HepG2 (cell line): ENCODE results near the gene SNX13. TPM values are rescaled to one million over a fixed set of nuclear protein-coding genes. Genes with fewer than 3 reads are reported as not detected.

ENCODE experiments used
- ATAC-seq: fragments of 200-7000 bp; cut with Tn5 transposase; 3 replicates; pipeline ENCODE4 v1.9.1; 2020; ENCODE audit warnings: mild to moderate bottlenecking, moderate library complexity
- BruUV-seq: library from RNA; stranded (reverse); fragments of 400-500 nt; replicated peaks from 2 replicates; lab custom pipeline; 2021; lab: Mats Ljungman, UMichigan
- CTCF ChIA-PET: fragments of 300-600 bp; formaldehyde crosslinking; extraction: SDS; loops from one replicate; lab custom pipeline; 2021; ENCODE audit warnings: low total read pairs, inconsistent platforms, low intra/inter-chr PET ratio; lab: Yijun Ruan, JAX
- POLR2A ChIA-PET: fragments of 350-600 bp; sonication (Branson Sonifier 250); formaldehyde crosslinking; loops from one replicate; lab custom pipeline; 2020; ENCODE audit warnings: antibody characterized with exemption, inconsistent platforms; lab: Yijun Ruan, JAX
- DNase-seq: peaks from one replicate; pipeline ENCODE4 v3.0.0-alpha.2; 2015; ENCODE audit warnings: low spot score
- FAIRE-seq: peaks from 3 replicates; lab custom pipeline; 2011; peaks lifted over from hg19 to GRCh38; lab: Jason Lieb, UNC
- H2AFZ ChIP-seq: one replicate; pipeline ENCODE4 v1.6.1; 2011; ENCODE audit warnings: low read length, inconsistent platforms
- H3K27ac ChIP-seq: fragments of 300-600 bp; 3 replicates; pipeline ENCODE4 v1.8.0; 2011; ENCODE audit warnings: mixed run types, mild to moderate bottlenecking, mixed read lengths, low read length, inconsistent platforms; ENCODE audit not compliant: insufficient read depth; ENCODE audit errors: extremely low read length
- H3K27me3 ChIP-seq, 2 experiments: fragments of 200-600 bp in 1 of 2; 2 replicates in 1 of 2; 3 replicates in 1 of 2; pipeline versions ENCODE4 v1.6.0 to v1.8.0; 2011; ENCODE audit warnings: low read length in 2 of 2, mild to moderate bottlenecking in 2 of 2, moderate library complexity in 2 of 2, inconsistent platforms in 1 of 2; ENCODE audit not compliant: insufficient read depth in 2 of 2, control insufficient read depth in 1 of 2
- H3K36me3 ChIP-seq, 2 experiments: fragments of 200-600 bp in 1 of 2; replicated peaks in 1 of 2; 2 replicates in 1 of 2; 3 replicates in 1 of 2; pipeline versions ENCODE4 v1.5.1 to v1.8.0; 2011; ENCODE audit warnings: low read length in 2 of 2, inconsistent platforms in 1 of 2; ENCODE audit not compliant: insufficient read depth in 2 of 2, control insufficient read depth in 1 of 2
- H3K4me1 ChIP-seq: 2 replicates; pipeline ENCODE4 v1.5.1; 2012; ENCODE audit warnings: low read length, inconsistent platforms; ENCODE audit not compliant: insufficient read depth
- H3K4me2 ChIP-seq: 2 replicates; pipeline ENCODE4 v1.6.0; 2011; ENCODE audit warnings: low read depth, low read length, inconsistent platforms
- H3K4me3 ChIP-seq, 3 experiments: fragments of 200-600 bp in 1 of 3; sonication (generic), shearing (Covaris generic) in 1 of 3; replicated peaks in 1 of 3; 2 replicates each; pipeline ENCODE4 v1.5.1; 2011 to 2016; ENCODE audit warnings: low read length in 3 of 3, inconsistent platforms in 2 of 3, low read depth in 2 of 3, mild to moderate bottlenecking in 2 of 3, control low read depth in 1 of 3, mixed read lengths in 1 of 3; ENCODE audit not compliant: insufficient read depth in 1 of 3
- H3K79me2 ChIP-seq: one replicate; pipeline ENCODE4 v1.6.1; 2011; ENCODE audit warnings: low read length, inconsistent platforms; ENCODE audit not compliant: insufficient read depth
- H3K9ac ChIP-seq: 2 replicates; pipeline ENCODE4 v1.6.0; 2011; ENCODE audit warnings: mild to moderate bottlenecking, low read depth, low read length, inconsistent platforms; ENCODE audit not compliant: insufficient read depth
- H3K9me3 ChIP-seq: 2 replicates; pipeline ENCODE4 v1.5.1; 2012; ENCODE audit warnings: mild to moderate bottlenecking, low read length
- H4K20me1 ChIP-seq: 2 replicates; pipeline ENCODE4 v1.6.0; 2011; ENCODE audit warnings: inconsistent platforms, mild to moderate bottlenecking, low read length, moderate library complexity; ENCODE audit not compliant: insufficient read depth
- KLF6 ChIP-seq: IDR thresholded peaks from 2 replicates; pipeline ENCODE4 v1.8.0; 2016; ENCODE audit warnings: missing biosample characterization, missing genetic modification reagents
- MEIS1 ChIP-seq: sonication (generic); formaldehyde crosslinking; IDR thresholded peaks from 2 replicates; pipeline ENCODE4 v1.9.0; 2021; ENCODE audit warnings: mild to moderate bottlenecking, missing genetic modification reagents, moderate library complexity, borderline replicate concordance
- MYC ChIP-seq: sonication (generic); formaldehyde crosslinking; IDR thresholded peaks from 2 replicates; pipeline ENCODE4 v1.9.0; 2021; ENCODE audit warnings: missing genetic modification reagents, borderline replicate concordance
- SETDB1 ChIP-seq: sonication (generic); formaldehyde crosslinking; IDR thresholded peaks from 2 replicates; pipeline ENCODE4 v1.5.1; 2020; ENCODE audit warnings: missing genetic modification reagents, mild to moderate bottlenecking, borderline replicate concordance
- SMAD3 ChIP-seq: sonication (generic); formaldehyde crosslinking; IDR thresholded peaks from 2 replicates; pipeline ENCODE4 v1.4.0; 2020; ENCODE audit warnings: missing genetic modification reagents
- SMAD9 ChIP-seq: sonication (generic); formaldehyde crosslinking; IDR thresholded peaks from 2 replicates; pipeline ENCODE4 v1.5.1; 2020; ENCODE audit warnings: mild to moderate bottlenecking, missing genetic modification reagents
- ZFP37 ChIP-seq: sonication (generic); formaldehyde crosslinking; IDR thresholded peaks from 2 replicates; pipeline ENCODE4 v1.4.0; 2020; ENCODE audit warnings: missing genetic modification reagents, borderline replicate concordance
- ZNF552 ChIP-seq: sonication (generic); formaldehyde crosslinking; IDR thresholded peaks from 2 replicates; pipeline ENCODE4 v1.9.0; 2022; ENCODE audit warnings: missing genetic modification reagents, mild to moderate bottlenecking, borderline replicate concordance
- WGBS: methylation state at CpG from one replicate; pipeline ENCODE4 v1.1.6; 2017; ENCODE audit warnings: low lambda C conversion rate; 5-methylcytosine and 5-hydroxymethylcytosine counted together
- in situ Hi-C: cut with HindIII; loops from 2 replicates; pipeline ENCODE4 v1.10.0; 2017; ENCODE audit warnings: low pct_unique_long_range_greater_than_20kb; ENCODE audit not compliant: extremely low pct_ligation_motif_present
- intact Hi-C: fragments of 100-400 bp; cut with micrococcal nuclease; formaldehyde crosslinking; loops from one replicate; pipeline ENCODE4 v1.10.0; 2022; ENCODE audit not compliant: unreplicated experiment
- polyA plus RNA-seq, 8 experiments: library from polyadenylated mRNA; depleted of rRNA in 3 of 8; stranded (reverse) in 7 of 8; unstranded in 1 of 8; fragments of >200 nt; fragmentation: Illumina TruSeq in 4 of 8; extraction: Trizol in 4 of 8; gene quantifications; 2 replicates each; pipeline versions ENCODE4 v1.2.1 to v1.2.3, GENCODE V29; 2011 to 2016; ENCODE audit warnings: low read depth in 4 of 8, missing spikeins in 1 of 8, mixed read lengths in 1 of 8; ENCODE audit not compliant: insufficient read depth in 1 of 8
- total RNA-seq, 5 experiments: library from RNA; depleted of rRNA; stranded (reverse); fragments of >200 nt; fragmentation: Illumina TruSeq; extraction: Trizol; gene quantifications; 2 replicates each; pipeline ENCODE4 v1.2.3, GENCODE V29; 2016; ENCODE audit warnings: low read depth in 1 of 5
- TF ChIP-seq, protein P1 (sequence below): sonication (generic); formaldehyde crosslinking; IDR thresholded peaks from 2 replicates; pipeline ENCODE4 v1.5.0; 2020; ENCODE audit warnings: missing genetic modification reagents
- TF ChIP-seq, protein P2 (sequence below): IDR thresholded peaks from 2 replicates; pipeline ENCODE4 v1.6.1; 2016; ENCODE audit warnings: mild to moderate bottlenecking, missing biosample characterization, missing genetic modification reagents

The SNX13 gene
- total and polyA plus RNA-seq, 2 of the 13 experiments (the other 11 are each of a cell fraction or from before 2014, with no cell fraction given): 14.3 to 32.3 TPM

DNA sequence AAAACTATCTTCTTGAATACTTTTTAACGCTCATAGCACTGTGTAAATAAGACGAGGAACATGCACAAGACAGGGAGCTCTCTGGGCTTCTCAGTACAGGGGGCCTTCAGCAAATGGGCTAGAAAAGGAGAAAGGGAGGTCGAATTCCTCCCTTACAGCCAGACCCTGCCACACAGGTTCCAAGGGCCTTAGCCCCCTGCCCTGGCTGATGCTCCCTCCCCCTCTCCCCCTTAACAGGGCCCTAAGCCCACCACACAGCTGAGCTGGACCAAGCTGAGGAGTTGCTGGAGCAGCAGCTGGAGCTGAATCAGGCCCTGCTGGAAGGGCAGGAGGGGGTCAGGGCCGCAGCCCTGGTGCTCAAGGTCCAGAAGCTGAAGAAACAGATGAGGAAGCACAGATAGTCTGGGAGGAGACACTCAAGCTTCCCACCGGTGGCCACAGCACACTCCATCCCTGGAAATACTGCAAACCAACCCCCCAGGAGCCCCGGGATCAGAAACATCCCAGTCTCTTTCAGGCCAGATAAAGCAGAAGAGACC, 153.9 kb downstream of the SNX13 start:
- Histone ChIP-seq H3K4me1 (no peaks in the 10 kb centered on the region), H3K9me3 (no peaks in the 10 kb centered on the region), H3K36me3 (no peaks in the 10 kb centered on the region), H3K4me3 (no peak overlapping the region), H3K79me2 (no peaks in the 10 kb centered on the region), H3K4me2 (no peak overlapping the region), H3K9ac (no peak overlapping the region), H4K20me1 (no peaks in the 10 kb centered on the region), H2AFZ (no peak overlapping the region), H3K27ac (no peak overlapping the region), H3K27me3 (no peaks in the 10 kb centered on the region)
- no peak for FAIRE-seq
- no TSS peak for BruUV-seq
- 51% methylated on average over 5 of the region's 6 CpGs for WGBS
- no peak for DNase-seq
- intact Hi-C loops: no loop called here
- ChIA-PET POLR2A (no interaction called here), CTCF (no interaction called here)
- peak; percentile 38; the same call in 1 of the 3 replicates for ATAC-seq
- TF ChIP-seq MEIS1 (no peak), MYC (CRISPR knock-in tag) (no peak), SETDB1 (CRISPR knock-in tag) (no peak), SMAD3 (CRISPR knock-in tag) (no peak), ZFP37 (CRISPR knock-in tag) (no peak), KLF6 (CRISPR knock-in tag) (no peak), SMAD9 (CRISPR knock-in tag) (no peak), ZNF552 (CRISPR knock-in tag) (no peak)
- TF ChIP-seq, protein P1, sequence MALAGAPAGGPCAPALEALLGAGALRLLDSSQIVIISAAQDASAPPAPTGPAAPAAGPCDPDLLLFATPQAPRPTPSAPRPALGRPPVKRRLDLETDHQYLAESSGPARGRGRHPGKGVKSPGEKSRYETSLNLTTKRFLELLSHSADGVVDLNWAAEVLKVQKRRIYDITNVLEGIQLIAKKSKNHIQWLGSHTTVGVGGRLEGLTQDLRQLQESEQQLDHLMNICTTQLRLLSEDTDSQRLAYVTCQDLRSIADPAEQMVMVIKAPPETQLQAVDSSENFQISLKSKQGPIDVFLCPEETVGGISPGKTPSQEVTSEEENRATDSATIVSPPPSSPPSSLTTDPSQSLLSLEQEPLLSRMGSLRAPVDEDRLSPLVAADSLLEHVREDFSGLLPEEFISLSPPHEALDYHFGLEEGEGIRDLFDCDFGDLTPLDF (CRISPR knock-in tag): no peak
- TF ChIP-seq, protein P2, sequence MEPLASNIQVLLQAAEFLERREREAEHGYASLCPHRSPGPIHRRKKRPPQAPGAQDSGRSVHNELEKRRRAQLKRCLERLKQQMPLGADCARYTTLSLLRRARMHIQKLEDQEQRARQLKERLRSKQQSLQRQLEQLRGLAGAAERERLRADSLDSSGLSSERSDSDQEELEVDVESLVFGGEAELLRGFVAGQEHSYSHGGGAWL (CRISPR knock-in tag): no peak
- in situ Hi-C loops: no loop called here
